HepG2 (cell line): ENCODE data around the gene ZBTB46. TPM values are rescaled to one million over a fixed set of nuclear protein-coding genes. Genes with fewer than 3 reads are reported as not detected.

Experiments used
- CBX2 ChIP-seq, 2 experiments: fragments of 200-600 bp in 1 of 2; sonication (generic); formaldehyde crosslinking in 1 of 2; IDR thresholded peaks; 2 replicates each; pipeline versions ENCODE4 v1.7.0 to v1.8.1; 2018 to 2022; ENCODE audit warnings: low read depth in 2 of 2, low read length in 1 of 2, mild to moderate bottlenecking in 1 of 2, missing genetic modification reagents in 1 of 2
- DDIT3 ChIP-seq: sonication (generic); formaldehyde crosslinking; IDR thresholded peaks from 2 replicates; pipeline ENCODE4 v1.4.0; 2020; ENCODE audit warnings: mild to moderate bottlenecking, missing genetic modification reagents
- ESRRA ChIP-seq: sonication (generic); formaldehyde crosslinking; IDR thresholded peaks from 2 replicates; pipeline ENCODE4 v1.5.1; 2020; ENCODE audit warnings: mild to moderate bottlenecking, low read depth, missing genetic modification reagents
- HHEX ChIP-seq: IDR thresholded peaks from 2 replicates; pipeline ENCODE4 v1.6.1; 2016; ENCODE audit warnings: control low read depth
- HNRNPK ChIP-seq: fragments of 200-400 bp; formaldehyde crosslinking; IDR thresholded peaks from 2 replicates; pipeline ENCODE4 v1.6.1; 2018; ENCODE audit warnings: low read length, low read depth, moderate library complexity, mild to moderate bottlenecking; ENCODE audit not compliant: poor library complexity, severe bottlenecking
- MXI1 ChIP-seq: IDR thresholded peaks from 3 replicates; pipeline ENCODE4 v1.6.1; 2012; ENCODE audit warnings: low read depth, low read length, inconsistent platforms, borderline replicate concordance
- NFIB ChIP-seq: sonication (generic); formaldehyde crosslinking; IDR thresholded peaks from 2 replicates; pipeline ENCODE4 v1.9.0; 2021; ENCODE audit warnings: missing genetic modification reagents, mild to moderate bottlenecking, borderline replicate concordance
- NFKBIZ ChIP-seq: IDR thresholded peaks from 2 replicates; pipeline ENCODE4 v1.6.1; 2018; ENCODE audit warnings: missing genetic modification reagents, missing compliant biosample characterization
- NR2C2 ChIP-seq: sonication (generic); formaldehyde crosslinking; IDR thresholded peaks from 2 replicates; pipeline ENCODE4 v1.4.0; 2020; ENCODE audit warnings: missing genetic modification reagents, mild to moderate bottlenecking, moderate library complexity, borderline replicate concordance
- PITX1 ChIP-seq: sonication (generic); formaldehyde crosslinking; IDR thresholded peaks from 2 replicates; pipeline ENCODE4 v1.5.1; 2020; ENCODE audit warnings: mild to moderate bottlenecking, missing genetic modification reagents
- TAF1 ChIP-seq: sonication (generic); formaldehyde crosslinking; IDR thresholded peaks from 2 replicates; pipeline ENCODE4 v1.4.0; 2020; ENCODE audit warnings: missing genetic modification reagents
- TMF1 ChIP-seq: sonication (generic); formaldehyde crosslinking; IDR thresholded peaks from 2 replicates; pipeline ENCODE4 v1.8.1; 2022; ENCODE audit warnings: low read depth, missing genetic modification reagents
- TRIM24 ChIP-seq: sonication (generic); formaldehyde crosslinking; IDR thresholded peaks from 2 replicates; pipeline ENCODE4 v1.8.0; 2022; ENCODE audit warnings: mild to moderate bottlenecking, missing genetic modification reagents
- ZFP37 ChIP-seq: sonication (generic); formaldehyde crosslinking; IDR thresholded peaks from 2 replicates; pipeline ENCODE4 v1.4.0; 2020; ENCODE audit warnings: missing genetic modification reagents, borderline replicate concordance
- ZFP91 ChIP-seq: sonication (generic); formaldehyde crosslinking; IDR thresholded peaks from 2 replicates; pipeline ENCODE4 v1.9.0; 2022; ENCODE audit warnings: missing genetic modification reagents, mild to moderate bottlenecking, borderline replicate concordance
- ZFYVE20 ChIP-seq: sonication (generic); formaldehyde crosslinking; IDR thresholded peaks from 2 replicates; pipeline ENCODE4 v1.8.0; 2023; ENCODE audit warnings: low read depth, mild to moderate bottlenecking, moderate library complexity, missing genetic modification reagents, borderline replicate concordance
- ZNF3 ChIP-seq: IDR thresholded peaks from 2 replicates; pipeline ENCODE4 v1.7.0; 2017; ENCODE audit warnings: inconsistent platforms
- ZNF333 ChIP-seq: sonication (generic); formaldehyde crosslinking; IDR thresholded peaks from 2 replicates; pipeline ENCODE4 v1.4.0; 2020; ENCODE audit warnings: mild to moderate bottlenecking, missing genetic modification reagents, borderline replicate concordance
- ZNF441 ChIP-seq: sonication (generic); formaldehyde crosslinking; IDR thresholded peaks from 2 replicates; pipeline ENCODE4 v1.7.0; 2021; ENCODE audit warnings: missing genetic modification reagents, borderline replicate concordance
- ZNF513 ChIP-seq: sonication (generic); formaldehyde crosslinking; conservative IDR thresholded peaks from 2 replicates; pipeline ENCODE4 v1.5.0; 2020; ENCODE audit warnings: missing genetic modification reagents
- ZNF557 ChIP-seq: sonication (generic); formaldehyde crosslinking; IDR thresholded peaks from 2 replicates; pipeline ENCODE4 v1.4.0; 2020; ENCODE audit warnings: missing genetic modification reagents
- ZNF572 ChIP-seq: sonication (generic); formaldehyde crosslinking; IDR thresholded peaks from 2 replicates; pipeline ENCODE4 v1.5.1; 2020; ENCODE audit warnings: mild to moderate bottlenecking, missing genetic modification reagents
- ZNF749 ChIP-seq: sonication (generic); formaldehyde crosslinking; IDR thresholded peaks from 2 replicates; pipeline ENCODE4 v1.8.0; 2022; ENCODE audit warnings: mild to moderate bottlenecking, missing genetic modification reagents, moderate library complexity, borderline replicate concordance
- ZNF772 ChIP-seq: sonication (generic); formaldehyde crosslinking; IDR thresholded peaks from 2 replicates; pipeline ENCODE4 v1.5.0; 2020; ENCODE audit warnings: mild to moderate bottlenecking, missing genetic modification reagents
- ZSCAN21 ChIP-seq: sonication (generic); formaldehyde crosslinking; IDR thresholded peaks from 2 replicates; pipeline ENCODE4 v1.8.0; 2022; ENCODE audit warnings: mild to moderate bottlenecking, missing genetic modification reagents, moderate library complexity, borderline replicate concordance
- ZZZ3 ChIP-seq: sonication (generic); formaldehyde crosslinking; IDR thresholded peaks from 2 replicates; pipeline ENCODE4 v1.4.0; 2020; ENCODE audit warnings: missing genetic modification reagents, mild to moderate bottlenecking, borderline replicate concordance
- polyA plus RNA-seq, 8 experiments: library from polyadenylated mRNA; depleted of rRNA in 3 of 8; stranded (reverse) in 7 of 8; unstranded in 1 of 8; fragments of >200 nt; fragmentation: Illumina TruSeq in 4 of 8; extraction: Trizol in 4 of 8; gene quantifications; 2 replicates each; pipeline versions ENCODE4 v1.2.1 to v1.2.3, GENCODE V29; 2011 to 2016; ENCODE audit warnings: low read depth in 4 of 8, missing spikeins in 1 of 8, mixed read lengths in 1 of 8; ENCODE audit not compliant: insufficient read depth in 1 of 8
- total RNA-seq, 5 experiments: library from RNA; depleted of rRNA; stranded (reverse); fragments of >200 nt; fragmentation: Illumina TruSeq; extraction: Trizol; gene quantifications; 2 replicates each; pipeline ENCODE4 v1.2.3, GENCODE V29; 2016; ENCODE audit warnings: low read depth in 1 of 5

ZBTB46 gene
- total and polyA plus RNA-seq, 2 of the 13 experiments (the other 11 are each of a cell fraction or from before 2014, with no cell fraction given) = 1.6 to 13.5 TPM

GRCh38 chr20:63735859-63736718 is 95.0 kb downstream of the ZBTB46 start, which contains the start of gene LIME1 (continued):
- TF ChIP-seq ZNF749 = 0 out of 2 replicates have a peak, but pooled peaks have one; percentile 36
- TF ChIP-seq DDIT3 (CRISPR knock-in tag) = no peak
- TF ChIP-seq HHEX (CRISPR knock-in tag) = no peak
- 0 out of 2 replicates have a peak, but pooled peaks have one; percentile 52 for TF ChIP-seq ZNF572 (CRISPR knock-in tag)
- peak; percentile 42; the same call in 1 of the 2 replicates for TF ChIP-seq ZZZ3
- no peak for TF ChIP-seq TMF1 (CRISPR knock-in tag)
- TF ChIP-seq PITX1 (CRISPR knock-in tag) = no peak; the same call in 1 of the 2 replicates
- TF ChIP-seq ZNF557 = no peak
- TF ChIP-seq ESRRA (CRISPR knock-in tag) = no peak
- TF ChIP-seq NFIB (CRISPR knock-in tag) = peak; percentile 91; the same call in 1 of the 2 replicates
- no peak for TF ChIP-seq NFKBIZ
- no peak for TF ChIP-seq ZNF513
- TF ChIP-seq ZNF441 (CRISPR knock-in tag) = no peak
- no peak; the same call in 1 of the 2 replicates for TF ChIP-seq ZFP91
- TF ChIP-seq TAF1 = no peak
- TF ChIP-seq ZNF333 (CRISPR knock-in tag) = 0 out of 2 replicates have a peak, but pooled peaks have one; percentile 33
- TF ChIP-seq TRIM24 = no peak
- no peak for TF ChIP-seq ZNF772
- TF ChIP-seq HNRNPK = peak; percentile 29
- no peak; the same call in 1 of the 2 replicates for TF ChIP-seq NR2C2
- peak; percentile 39; the same call in 1 of the 2 replicates for TF ChIP-seq ZSCAN21 (CRISPR knock-in tag)
- TF ChIP-seq ZFP37 = no peak
- no peak for TF ChIP-seq ZFYVE20 (CRISPR knock-in tag)
- peak; percentile 8; the same call in 1 of the 3 replicates for TF ChIP-seq MXI1
- TF ChIP-seq CBX2 (IDR thresholded peaks at IDR 0.05; ENCODE audit: low read depth, low read length) = no peak
- no peak for TF ChIP-seq CBX2 (CRISPR knock-in tag; IDR thresholded peaks at IDR 0.05; ENCODE audit: low read depth)
- no peak for TF ChIP-seq ZNF3 (CRISPR knock-in tag)
